ENCODE data around the gene GRIP2.

The GRIP2 gene

DNA sequence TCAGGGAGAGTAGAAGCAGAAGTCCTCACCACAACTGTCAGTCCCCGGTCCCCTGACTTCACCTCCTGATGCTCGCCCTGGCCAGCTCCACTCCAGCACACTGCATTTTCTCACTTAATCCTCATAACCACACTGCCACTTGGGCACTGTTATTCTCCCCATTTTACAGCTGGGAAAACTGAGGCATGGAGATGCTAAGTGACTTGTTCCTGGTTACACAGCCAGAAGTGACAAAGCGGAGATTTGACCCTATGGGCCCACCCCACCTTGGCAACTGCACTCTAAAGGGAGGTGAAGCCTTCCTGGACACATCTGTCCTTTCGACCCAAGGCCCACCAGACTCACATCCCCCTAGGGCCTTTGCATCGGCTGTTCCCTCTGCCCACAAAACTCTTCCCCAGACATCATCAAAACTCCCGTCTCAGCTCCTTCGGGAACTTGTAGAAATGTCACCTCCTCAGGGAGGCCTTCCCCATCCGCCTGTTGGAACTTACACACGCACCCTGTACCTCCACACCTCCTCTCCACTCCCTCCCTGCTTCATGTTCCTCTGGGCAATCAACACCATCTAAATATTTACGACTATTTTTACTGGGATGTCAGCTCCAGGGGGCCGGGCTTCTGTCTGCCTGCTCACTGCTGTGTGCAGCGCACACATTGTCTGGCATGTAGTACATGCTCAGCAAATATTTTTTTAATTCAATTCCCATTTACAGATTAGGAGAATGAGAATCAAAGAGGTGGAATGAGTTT lies 3.1 kb downstream of the GRIP2 start:
- DNase-seq (ENCODE audit: extremely low read depth, low read depth) = no peak
- H3K4me3 ChIP-seq (replicated peaks; ENCODE audit: low read depth, low read length) = no peak overlapping the region
- TF ChIP-seq, protein P1, sequence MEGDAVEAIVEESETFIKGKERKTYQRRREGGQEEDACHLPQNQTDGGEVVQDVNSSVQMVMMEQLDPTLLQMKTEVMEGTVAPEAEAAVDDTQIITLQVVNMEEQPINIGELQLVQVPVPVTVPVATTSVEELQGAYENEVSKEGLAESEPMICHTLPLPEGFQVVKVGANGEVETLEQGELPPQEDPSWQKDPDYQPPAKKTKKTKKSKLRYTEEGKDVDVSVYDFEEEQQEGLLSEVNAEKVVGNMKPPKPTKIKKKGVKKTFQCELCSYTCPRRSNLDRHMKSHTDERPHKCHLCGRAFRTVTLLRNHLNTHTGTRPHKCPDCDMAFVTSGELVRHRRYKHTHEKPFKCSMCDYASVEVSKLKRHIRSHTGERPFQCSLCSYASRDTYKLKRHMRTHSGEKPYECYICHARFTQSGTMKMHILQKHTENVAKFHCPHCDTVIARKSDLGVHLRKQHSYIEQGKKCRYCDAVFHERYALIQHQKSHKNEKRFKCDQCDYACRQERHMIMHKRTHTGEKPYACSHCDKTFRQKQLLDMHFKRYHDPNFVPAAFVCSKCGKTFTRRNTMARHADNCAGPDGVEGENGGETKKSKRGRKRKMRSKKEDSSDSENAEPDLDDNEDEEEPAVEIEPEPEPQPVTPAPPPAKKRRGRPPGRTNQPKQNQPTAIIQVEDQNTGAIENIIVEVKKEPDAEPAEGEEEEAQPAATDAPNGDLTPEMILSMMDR (IDR thresholded peaks at IDR 0.05; ENCODE audit: low read depth, low read length, missing control alignments) = no peak

DNA sequence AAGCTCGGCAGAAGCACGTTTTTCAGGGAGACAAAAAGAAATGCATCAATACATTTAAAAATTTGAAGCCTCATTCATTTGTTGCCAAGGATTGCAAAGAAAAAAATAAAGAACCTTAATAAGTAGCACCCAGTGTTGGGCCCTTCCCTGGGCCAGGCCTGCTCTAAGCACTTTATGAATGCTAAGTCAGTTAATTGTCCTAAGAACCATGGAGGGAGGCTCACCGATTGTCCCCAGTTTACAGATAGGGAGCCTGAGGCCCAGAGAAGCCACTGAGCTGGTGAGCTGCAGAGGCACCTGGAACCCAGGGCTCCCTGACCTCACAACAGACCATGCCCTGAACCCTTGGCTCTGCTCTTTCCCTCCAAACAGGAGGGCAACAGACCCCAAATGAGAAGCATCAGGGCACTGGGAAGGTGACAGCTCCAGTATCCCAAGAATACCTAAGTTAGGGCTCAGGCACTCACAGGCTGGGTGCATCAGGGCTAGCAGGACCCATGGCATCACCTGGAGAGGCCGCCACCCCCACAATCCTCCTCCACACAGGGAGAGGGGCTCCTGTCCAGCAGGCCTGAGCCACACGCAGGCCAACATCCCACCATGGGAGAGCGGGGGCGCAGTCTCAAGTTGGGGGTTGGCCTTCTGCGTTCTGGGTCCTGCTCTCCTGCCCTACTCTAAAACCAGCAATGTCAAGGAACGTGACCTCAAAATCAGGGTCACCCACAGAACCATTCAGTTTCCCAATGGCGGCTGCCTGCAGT lies 3.9 kb downstream of the GRIP2 start:
- H3K4me3 ChIP-seq (replicated peaks; ENCODE audit: low read depth, low read length) = no peak overlapping the region
- no peak for DNase-seq (ENCODE audit: extremely low read depth, low read depth)
- TF ChIP-seq, protein P1 (IDR thresholded peaks at IDR 0.05; ENCODE audit: low read depth, low read length, missing control alignments) = no peak

DNA sequence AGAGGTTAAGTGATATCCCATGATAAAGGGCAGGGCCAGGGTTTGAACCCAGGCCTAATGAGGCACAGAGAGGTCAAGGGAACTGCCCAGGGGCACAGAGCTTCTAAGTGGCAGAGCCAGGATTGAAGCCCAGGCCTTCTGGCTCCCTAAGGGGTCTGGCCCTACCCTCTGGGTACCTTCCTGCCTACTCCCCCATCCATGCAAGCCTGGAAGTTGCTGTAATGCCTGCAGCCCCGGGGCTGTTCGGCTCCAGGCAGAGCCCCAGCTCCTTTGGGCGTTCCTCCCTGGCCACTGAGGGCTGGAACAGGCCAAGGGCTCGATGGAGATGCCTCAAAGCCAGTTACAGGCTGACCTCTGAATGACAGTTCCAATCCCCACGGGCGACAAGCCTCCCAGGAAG lies 4.5 kb downstream of the GRIP2 start:
- H3K4me3 ChIP-seq (replicated peaks; ENCODE audit: low read depth, low read length) = no peak overlapping the region
- TF ChIP-seq, protein P1 (IDR thresholded peaks at IDR 0.05; ENCODE audit: low read depth, low read length, missing control alignments) = no peak
- no peak for DNase-seq (ENCODE audit: extremely low read depth, low read depth)

DNA sequence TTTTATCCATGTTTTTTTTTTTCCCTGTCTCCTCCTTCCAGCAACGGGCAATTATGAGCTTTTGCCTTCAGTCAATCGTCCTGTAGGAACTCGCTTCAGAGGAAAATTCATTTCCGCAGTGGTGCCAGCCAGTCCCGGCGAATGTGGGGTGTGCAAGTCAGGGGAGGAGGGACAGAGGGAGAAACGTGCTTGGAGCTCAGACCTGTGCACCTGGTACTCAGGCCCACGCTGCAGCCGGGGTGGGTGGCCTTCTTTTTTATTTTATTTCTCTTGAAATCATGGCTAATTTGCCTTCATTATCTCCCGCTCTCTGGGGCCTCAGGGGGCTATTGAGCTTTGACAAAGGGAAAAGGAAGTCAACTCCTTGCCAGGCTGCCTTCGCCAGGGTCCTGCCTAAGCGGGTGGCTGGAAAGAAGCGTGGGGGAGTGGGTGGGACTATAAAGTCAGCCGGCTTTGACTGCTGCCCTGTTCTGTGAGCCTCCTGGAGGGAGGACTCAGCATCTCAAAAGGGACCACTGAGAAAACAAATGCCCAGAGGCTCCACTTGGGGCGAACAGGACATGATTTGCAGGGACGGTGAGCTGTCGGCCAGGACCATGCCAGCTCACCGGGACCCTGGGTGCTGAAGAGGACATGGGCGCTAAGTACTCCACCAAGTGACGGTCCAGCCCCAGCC lies 5.5 kb downstream of the GRIP2 start:
- DNase-seq (ENCODE audit: extremely low read depth, low read depth) = no peak
- TF ChIP-seq, protein P1 (IDR thresholded peaks at IDR 0.05; ENCODE audit: low read depth, low read length, missing control alignments) = no peak
- no peak overlapping the region for H3K4me3 ChIP-seq (replicated peaks; ENCODE audit: low read depth, low read length)

DNA sequence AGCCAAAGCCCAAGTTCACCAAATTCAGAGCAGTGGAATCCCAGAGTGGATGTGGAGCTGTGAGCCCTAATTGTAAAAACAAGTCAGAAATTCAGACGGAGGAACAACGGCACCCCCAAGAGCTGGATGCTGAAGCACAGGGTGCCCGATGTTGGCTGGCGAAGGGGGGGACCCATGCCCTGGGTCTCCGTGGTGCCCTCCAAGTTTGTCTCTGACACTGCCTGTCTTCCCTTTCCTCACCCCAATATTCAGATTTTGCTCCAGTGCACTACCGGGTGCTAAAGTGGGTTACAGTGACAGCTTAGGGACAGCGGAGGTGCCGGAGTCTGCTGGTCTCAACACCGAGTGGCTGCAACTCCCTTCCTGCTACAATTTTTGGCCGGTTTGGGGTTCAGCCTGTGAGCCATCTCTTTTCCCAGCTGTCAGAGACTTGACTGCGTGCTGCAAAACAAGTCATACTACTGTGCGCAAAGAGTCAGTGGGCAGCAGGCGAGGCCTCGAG lies 6.6 kb downstream of the GRIP2 start:
- TF ChIP-seq, protein P1 (IDR thresholded peaks at IDR 0.05; ENCODE audit: low read depth, low read length, missing control alignments) = no peak
- no peak for DNase-seq (ENCODE audit: extremely low read depth, low read depth)
- H3K4me3 ChIP-seq (replicated peaks; ENCODE audit: low read depth, low read length) = no peak overlapping the region

DNA sequence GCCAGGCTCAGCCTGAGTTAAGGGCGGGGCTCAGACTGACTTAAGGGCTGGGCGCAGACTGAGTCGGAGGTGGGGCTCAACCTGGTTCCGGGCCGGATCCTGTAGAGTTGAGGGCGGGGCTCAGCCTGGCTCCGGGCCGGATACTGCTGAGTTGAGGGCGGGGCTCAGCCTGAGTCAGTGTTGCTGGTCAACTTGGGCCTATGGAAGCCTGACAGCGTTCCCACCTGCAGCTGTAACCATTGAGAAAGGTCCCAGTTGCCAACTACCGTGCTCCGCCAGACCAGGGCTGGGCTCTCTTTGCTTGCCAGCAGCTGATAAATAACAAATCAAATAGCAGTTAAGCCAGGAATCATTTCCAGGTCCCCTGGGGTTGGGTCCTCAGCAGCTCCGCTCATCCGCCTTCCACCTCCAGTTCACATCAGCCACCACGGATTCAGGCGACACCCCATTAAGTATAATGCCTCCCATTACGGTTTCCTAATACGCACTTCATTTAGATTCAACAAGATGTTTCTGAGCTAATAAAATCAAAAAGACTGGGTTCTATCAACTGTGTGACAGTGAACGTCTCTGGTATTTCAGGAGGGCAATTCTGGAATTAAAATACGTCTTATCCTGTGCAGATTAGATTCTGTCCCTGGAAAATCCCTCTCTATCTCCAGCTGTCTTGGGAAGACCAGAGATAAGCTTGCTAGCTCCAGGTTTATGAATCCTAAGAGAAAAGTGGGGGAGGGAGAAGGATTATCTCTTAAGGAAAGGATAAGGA lies 7.3 kb downstream of the GRIP2 start:
- no peak overlapping the region for H3K4me3 ChIP-seq (replicated peaks; ENCODE audit: low read depth, low read length)
- no peak for DNase-seq (ENCODE audit: extremely low read depth, low read depth)
- TF ChIP-seq, protein P1 (IDR thresholded peaks at IDR 0.05; ENCODE audit: low read depth, low read length, missing control alignments) = no peak

Data from HFF-Myc (cell line).